HG02885 (cell line): ENCODE measurements around the gene KMT2B.

Source experiments
- ATAC-seq: cut with Tn5 transposase; IDR thresholded peaks from one replicate; pipeline ENCODE4 v1.9.1; 2021; ENCODE audit warnings: mild to moderate bottlenecking; ENCODE audit not compliant: unreplicated experiment, poor library complexity

Gene KMT2B

DNA sequence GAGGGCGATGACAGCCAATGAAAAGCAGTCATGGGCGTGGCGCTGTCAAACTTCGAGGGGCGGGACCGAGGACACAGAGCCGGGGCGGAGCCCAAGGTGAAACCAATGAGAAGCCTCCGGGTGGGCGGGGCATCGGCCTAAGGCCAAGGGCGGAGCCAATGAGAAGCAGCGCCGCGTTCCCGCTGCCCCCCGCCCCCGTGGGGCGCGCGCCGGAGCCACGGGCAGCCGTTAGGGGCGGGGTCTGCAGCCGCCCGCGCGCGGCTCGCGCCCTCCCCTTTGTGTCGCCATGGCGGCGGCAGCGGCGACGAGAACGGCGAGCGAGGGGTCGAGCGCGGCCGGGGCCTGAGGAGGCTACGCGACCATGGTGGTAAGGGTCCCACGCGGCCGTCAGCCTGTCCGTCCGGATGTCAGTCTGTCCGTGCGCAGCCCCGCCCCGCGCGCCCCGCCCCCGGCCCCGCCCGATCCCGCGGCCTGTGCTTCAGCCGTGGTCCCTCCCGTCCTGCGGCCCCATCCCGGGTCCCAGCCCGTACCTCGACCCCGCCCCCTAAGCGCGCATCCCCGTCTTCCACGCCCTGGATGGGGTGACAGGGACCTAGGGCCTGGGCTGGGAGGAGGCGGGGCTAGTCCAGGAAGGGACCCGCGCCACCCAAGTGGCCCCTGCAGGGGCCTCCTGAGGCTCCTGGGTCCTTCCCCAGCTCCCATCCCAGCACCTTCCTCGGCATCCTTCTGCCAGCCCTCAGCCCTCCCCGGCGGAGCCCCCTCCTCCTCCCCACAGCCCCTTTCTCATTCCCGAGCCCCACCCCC lies 57.7 kb downstream of the KMT2B start, which contains the start of gene ARHGAP33:
TSS of gene ARHGAP33 (plus strand) at position 267 of the 804 bp plus-strand sequence. CDS start at position 362, 95 bp downstream.
- ATAC-seq: peak; percentile 94

DNA sequence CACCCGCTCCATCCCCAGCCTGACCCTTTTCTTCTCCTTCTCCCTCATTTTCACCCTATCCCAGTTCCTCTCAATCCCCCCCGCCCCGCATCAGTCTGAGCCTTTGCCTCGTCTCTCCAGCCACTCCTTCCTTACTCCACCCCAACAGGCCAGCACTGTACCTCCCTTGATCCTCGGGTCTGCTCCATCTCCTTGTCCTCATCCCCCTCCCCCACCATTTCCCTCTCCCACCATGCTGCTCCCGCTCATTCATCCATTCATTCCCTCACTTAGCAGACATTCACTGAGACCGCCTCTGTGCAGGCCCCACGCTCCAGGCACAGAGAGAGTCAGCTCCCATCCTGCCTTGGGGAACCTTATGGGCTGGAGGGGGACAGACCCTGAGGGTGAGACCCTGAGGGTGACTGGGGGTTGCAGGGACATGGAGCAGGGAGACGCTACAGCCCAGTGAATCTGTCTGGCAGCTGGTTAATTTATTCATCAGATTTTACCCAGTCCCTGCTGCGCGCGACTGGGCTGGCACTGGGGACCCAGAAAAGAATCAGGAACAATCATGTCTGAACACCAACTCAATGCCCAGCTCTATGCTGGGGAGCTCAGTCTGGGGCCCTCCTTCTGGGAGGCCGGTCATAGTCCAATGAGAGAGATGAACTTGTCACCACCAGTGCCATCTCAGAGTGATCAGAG lies 58.4 kb downstream of the KMT2B start:
- ATAC-seq: no peak

DNA sequence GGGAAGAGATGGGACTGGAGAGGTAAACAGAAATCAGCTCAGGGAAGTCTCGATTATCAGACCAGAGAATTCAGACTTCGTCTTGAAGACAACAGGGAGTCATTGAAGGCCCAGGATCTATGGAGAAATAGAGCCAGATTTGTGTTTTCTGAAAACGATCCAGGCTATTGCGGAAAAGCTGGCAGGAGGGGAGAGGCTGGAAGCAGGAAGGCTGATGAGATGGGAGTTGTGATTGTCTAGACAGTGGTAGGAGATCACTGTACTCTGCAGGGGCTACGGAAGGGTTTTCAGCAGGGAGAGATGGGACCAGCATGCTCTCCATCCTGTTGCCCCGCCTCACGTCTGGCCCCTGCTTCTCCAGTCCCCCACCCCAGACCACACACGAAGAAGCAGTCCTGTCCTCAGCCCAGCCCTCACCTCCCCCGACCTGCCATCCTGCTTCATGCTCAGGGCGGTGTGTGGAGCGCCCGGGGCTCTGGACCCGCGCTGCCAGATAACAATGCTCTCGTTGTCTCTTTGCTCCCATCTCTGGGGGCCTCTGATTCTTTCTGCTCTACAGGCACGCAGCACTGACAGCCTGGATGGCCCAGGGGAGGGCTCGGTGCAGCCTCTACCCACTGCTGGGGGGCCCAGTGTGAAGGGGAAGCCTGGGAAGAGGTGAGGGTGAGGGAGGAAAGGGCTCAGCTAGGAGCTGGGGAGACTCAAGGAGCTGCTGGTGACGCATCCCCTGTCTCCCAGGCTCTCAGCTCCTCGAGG lies 59.5 kb downstream of the KMT2B start:
- no peak for ATAC-seq

DNA sequence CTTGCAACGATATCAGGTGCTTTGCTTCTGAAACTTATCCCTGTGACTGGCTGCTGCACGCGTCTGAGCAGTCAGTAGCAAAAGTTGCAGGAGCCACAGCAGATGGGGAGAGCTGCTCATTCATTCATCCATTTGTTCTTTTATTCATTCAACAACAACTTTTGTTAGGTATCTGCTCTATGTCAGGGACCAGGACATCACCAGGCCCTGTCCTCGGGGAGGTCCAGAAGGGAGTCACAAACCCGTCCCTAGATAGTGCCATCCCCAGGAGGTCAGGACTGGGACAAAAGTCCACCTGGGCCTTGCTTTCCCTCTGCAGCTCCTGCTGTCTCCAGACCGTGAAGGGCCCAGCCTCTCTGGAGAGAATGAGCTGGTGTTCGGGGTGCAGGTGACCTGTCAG lies 60.2 kb downstream of the KMT2B start:
- ATAC-seq: no peak

DNA sequence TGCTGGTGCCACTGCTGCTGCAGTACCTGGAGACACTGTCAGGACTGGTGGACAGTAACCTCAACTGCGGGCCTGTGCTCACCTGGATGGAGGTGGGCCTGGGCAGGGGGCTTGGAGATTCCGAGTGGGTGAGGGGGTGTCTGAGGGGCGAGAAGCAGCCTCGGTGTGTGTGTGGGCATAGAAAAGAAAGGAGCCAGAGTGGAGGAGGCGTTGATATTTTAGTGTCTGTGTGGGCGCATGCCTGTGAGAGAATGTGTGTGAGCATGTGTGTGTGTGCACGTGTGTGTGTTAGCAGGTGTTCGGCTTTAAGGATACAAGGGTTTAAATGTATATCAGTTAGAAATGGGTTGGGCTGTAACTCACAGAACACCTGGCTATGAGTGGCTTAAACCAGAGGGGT lies 61.2 kb downstream of the KMT2B start:
- ATAC-seq: no peak

DNA sequence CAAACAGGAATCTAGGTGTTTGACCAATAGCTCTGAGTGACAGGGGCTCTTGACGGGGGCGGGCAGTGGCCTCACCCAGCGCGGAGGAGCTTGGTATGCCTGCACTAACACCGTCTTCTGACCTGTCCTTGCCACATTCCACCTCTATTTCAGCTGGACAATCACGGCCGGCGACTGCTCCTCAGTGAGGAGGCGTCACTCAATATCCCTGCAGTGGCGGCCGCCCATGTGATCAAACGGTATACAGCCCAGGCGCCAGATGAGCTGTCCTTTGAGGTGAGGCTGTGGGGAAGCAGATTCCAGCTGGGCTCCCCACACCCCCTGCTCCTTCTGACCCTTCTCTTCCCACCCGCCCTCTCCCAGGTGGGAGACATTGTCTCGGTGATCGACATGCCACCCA lies 62.3 kb downstream of the KMT2B start:
- ATAC-seq: no peak

DNA sequence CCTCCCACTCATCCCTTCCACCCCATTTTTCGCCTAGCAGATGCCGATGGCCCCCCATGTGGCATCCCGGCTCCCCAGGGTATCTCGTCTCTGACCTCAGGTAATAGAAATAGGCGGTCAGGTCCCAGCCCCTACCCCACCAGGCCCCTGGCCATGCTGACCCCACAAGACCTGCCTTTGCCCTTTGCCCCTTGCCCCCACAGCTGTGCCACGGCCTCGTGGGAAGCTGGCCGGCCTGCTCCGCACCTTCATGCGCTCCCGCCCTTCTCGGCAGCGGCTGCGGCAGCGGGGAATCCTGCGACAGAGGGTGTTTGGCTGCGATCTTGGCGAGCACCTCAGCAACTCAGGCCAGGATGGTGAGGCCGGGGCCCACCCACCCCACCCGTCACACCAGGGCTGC lies 62.9 kb downstream of the KMT2B start:
- ATAC-seq: no peak

DNA sequence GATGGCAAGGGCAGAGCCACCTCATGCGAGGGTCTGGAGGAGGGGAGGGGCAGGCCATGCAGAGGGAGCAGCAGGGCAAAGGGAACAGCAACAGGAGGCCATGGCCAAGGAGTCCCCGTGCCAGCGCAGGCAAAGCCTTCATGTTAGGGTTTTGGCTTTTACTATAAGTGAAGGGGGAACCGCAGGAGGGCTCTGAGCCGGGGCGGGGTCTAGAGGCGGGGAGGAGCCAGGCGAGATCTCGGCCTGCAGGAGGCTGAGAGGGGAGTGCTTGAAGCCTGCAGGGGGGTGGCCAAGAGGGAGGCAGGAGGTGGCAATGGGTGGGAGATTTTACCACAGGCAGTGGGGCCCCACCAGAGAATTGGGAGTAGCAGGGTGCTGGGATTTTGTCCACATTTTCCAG lies 63.8 kb downstream of the KMT2B start:
- no peak for ATAC-seq

DNA sequence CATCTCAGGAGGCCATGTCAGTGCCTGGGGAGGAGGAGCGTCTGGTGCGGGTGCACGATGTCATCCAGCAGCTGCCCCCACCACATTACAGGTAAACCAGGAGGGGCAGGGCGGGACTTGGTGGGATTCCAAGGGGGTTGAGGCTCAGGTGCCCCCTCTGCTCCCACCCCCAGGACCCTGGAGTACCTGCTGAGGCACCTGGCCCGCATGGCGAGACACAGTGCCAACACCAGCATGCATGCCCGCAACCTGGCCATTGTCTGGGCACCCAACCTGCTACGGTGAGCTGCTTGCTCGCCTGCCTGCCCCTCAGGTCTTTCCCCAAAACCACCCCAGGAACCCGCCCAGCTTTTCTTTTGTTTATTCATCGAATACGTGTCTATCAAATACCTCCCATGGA lies 64.8 kb downstream of the KMT2B start:
- no peak for ATAC-seq

DNA sequence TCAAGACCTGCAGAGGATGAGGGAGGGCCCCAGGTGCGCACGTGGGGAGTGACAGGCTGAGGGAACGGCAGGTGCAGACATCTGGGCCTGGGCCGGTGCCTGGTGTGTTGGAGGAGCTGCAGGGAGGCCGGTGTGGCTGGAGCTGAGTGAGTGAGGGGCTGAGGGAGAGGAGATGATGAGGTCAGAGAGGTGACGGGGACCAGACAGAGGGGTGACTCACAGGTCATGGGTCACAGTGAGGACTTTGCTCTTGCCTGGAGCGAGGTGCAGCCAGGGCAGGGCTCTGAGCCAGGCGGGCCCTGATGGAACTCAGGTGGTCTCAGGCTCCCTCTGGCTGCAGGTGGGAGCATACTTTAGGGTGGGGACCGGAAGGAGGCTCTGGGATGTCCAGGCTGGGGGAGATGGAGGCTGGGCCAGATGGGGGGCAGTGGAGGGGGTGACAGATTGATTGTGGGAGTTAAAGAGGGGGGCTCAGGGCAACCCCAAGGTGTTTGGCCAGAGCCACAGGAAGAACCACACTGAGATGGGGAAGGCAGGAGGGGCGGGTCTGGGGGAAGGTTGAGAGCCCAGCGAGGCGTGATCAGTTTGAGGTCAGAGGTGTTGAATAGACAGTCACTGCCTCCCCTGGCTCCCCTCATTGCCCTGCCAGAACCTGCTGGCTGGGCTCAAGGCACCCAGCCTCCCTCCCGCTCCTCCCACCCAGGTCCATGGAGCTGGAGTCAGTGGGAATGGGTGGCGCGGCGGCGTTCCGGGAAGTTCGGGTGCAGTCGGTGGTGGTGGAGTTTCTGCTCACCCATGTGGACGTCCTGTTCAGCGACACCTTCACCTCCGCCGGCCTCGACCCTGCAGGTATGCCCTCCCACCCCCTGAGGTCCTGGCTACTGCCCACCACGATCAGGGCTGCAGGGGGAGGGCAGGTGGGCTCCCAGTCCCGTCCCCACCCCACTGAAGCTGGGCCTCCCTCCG lies 65.9 kb downstream of the KMT2B start:
- ATAC-seq: no peak

DNA sequence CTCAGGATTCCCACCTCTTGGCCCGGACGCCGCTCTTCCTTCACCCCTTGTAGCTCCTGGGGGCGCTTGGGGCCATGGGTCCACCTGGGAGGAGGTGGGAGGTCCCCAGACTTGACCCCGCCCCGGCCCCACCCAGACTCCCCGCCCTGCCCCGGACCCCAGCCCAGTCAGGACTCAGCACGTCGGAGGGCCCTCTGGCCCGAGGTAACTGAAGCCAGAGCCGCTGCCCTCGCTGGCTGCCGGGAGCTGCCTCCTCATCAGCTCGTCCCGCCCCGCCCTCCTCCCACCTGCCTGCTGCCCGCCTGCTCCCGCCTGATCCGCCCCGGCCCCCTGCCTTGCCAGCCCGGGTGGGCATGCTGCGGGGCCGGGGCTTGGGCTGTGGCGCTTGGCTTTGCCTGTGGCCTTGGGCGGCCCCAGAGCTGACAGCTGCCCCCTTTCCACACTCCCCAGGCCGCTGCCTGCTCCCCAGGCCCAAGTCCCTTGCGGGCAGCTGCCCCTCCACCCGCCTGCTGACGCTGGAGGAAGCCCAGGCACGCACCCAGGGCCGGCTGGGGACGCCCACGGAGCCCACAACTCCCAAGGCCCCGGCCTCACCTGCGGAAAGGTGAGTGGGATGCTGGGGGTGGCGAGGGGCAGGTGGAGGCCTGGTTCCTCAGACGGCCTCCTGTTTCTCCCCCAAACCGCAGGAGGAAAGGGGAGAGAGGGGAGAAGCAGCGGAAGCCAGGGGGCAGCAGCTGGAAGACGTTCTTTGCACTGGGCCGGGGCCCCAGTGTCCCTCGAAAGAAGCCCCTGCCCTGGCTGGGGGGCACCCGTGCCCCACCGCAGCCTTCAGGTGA lies 66.9 kb downstream of the KMT2B start:
- no peak for ATAC-seq

DNA sequence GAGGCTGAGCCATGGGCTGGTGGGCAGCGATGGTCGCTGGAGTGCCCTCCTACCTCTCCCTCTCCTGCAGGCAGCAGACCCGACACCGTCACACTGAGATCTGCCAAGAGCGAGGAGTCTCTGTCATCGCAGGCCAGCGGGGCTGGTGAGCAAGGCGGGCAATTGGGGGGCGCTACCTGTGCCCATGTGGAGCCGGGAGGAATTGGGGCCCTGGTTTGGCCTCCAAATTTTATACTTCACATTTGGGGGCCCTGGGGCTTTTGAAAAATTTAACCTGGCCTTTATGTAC lies 67.5 kb downstream of the KMT2B start:
- no peak for ATAC-seq

DNA sequence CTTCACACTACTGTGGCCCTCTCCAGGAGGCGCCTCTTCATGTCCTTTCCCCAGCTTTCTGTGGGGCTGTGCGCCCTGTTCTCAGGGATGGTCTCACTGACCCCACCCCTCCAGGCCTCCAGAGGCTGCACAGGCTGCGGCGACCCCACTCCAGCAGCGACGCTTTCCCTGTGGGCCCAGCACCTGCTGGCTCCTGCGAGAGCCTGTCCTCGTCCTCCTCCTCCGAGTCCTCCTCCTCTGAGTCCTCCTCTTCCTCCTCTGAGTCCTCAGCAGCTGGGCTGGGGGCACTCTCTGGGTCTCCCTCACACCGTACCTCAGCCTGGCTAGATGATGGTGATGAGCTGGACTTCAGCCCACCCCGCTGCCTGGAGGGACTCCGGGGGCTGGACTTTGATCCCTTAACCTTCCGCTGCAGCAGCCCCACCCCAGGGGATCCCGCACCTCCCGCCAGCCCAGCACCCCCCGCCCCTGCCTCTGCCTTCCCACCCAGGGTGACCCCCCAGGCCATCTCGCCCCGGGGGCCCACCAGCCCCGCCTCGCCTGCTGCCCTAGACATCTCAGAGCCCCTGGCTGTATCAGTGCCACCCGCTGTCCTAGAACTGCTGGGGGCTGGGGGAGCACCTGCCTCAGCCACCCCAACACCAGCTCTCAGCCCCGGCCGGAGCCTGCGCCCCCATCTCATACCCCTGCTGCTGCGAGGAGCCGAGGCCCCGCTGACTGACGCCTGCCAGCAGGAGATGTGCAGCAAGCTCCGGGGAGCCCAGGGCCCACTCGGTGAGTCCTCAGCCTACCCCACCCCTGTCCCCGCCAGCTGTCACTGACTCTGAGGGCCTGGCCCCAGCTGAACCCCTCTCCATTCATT lies 68.7 kb downstream of the KMT2B start:
- no peak for ATAC-seq

DNA sequence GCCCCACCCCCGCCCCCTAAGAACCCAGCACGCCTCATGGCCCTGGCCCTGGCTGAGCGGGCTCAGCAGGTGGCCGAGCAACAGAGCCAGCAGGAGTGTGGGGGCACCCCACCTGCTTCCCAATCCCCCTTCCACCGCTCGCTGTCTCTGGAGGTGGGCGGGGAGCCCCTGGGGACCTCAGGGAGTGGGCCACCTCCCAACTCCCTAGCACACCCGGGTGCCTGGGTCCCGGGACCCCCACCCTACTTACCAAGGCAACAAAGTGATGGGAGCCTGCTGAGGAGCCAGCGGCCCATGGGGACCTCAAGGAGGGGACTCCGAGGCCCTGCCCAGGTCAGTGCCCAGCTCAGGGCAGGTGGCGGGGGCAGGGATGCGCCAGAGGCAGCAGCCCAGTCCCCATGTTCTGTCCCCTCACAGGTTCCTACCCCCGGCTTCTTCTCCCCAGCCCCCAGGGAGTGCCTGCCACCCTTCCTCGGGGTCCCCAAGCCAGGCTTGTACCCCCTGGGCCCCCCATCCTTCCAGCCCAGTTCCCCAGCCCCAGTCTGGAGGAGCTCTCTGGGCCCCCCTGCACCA lies 69.5 kb downstream of the KMT2B start:
- ATAC-seq: no peak
